ENCODE measurements around the gene PBX1. TPM values are rescaled to one million over a fixed set of nuclear protein-coding genes. Genes with fewer than 3 reads are reported as not detected.

Gene PBX1
- total RNA-seq, 4 donors from 2014 or later = 25.8 to 31.0 (median 27.1) TPM

DNA sequence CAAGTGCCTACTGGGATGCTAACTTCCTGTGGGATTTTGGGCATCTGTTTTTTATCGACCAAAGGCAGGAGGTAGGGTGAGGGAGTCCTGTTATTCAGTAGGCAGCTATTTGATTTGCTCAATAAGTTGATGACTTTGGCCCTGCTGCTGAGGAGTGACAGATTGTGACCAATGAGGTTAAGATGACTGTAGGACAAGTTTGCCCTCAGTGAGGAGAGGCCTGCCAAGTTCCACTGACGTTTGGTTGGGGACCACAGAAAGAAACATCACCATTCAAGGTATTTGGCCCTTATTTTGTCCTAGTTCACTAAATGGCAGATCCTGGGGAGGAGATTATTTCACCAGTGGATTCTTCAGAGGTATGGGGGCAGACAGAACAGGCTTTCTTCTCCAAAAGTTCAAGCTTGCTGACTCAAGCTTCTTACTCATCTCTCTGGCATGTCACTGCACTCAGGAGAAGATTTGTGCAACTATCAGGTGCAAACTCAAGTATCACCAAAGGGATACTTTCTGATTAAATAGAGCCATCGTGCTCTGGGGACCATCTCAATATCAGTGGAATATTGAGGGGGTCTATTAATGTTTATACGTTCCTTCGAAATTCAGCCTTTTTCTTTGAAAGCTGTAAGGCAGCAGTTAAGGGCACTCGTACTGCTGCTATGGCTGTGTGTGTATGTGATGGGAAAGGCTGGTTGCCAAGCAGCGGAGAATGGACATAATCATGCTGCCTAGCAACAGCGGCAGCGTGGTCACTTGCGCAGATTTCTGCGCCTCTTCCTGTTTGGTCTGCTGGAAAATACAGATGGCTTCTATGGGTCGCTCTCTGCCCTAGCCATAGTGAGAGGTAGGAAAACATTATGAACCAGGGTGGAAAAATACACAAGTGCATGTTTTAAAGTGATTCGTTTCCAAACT lies 78.7 kb downstream of the PBX1 start:
- Histone ChIP-seq H3K9me3 (no peaks in the 10 kb centered on the region), H3K36me3 (peaks cover 0 to 4% (median 0%) of the 10 kb centered on the region in 3 donors), H3K4me3 (no peak overlapping the region), H3K27me3 (no peaks in the 10 kb centered on the region), H3K27ac (no peak overlapping the region), H3K4me1 (peaks cover 0 to 35% (median 0%) of the 10 kb centered on the region in 4 donors)
- 67 to 71% methylated on average over 13 of the region's 13 CpGs for WGBS, 2 donors
- TF ChIP-seq POLR2A (IDR thresholded peaks at IDR 0.05) (no peak), EP300 (IDR thresholded peaks at IDR 0.05) (no peak)
- TF ChIP-seq, protein P1, sequence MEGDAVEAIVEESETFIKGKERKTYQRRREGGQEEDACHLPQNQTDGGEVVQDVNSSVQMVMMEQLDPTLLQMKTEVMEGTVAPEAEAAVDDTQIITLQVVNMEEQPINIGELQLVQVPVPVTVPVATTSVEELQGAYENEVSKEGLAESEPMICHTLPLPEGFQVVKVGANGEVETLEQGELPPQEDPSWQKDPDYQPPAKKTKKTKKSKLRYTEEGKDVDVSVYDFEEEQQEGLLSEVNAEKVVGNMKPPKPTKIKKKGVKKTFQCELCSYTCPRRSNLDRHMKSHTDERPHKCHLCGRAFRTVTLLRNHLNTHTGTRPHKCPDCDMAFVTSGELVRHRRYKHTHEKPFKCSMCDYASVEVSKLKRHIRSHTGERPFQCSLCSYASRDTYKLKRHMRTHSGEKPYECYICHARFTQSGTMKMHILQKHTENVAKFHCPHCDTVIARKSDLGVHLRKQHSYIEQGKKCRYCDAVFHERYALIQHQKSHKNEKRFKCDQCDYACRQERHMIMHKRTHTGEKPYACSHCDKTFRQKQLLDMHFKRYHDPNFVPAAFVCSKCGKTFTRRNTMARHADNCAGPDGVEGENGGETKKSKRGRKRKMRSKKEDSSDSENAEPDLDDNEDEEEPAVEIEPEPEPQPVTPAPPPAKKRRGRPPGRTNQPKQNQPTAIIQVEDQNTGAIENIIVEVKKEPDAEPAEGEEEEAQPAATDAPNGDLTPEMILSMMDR (IDR thresholded peaks at IDR 0.05) = no peak
- DNase-seq (ENCODE audit: low spot score in 2 of 2) = no peak

DNA sequence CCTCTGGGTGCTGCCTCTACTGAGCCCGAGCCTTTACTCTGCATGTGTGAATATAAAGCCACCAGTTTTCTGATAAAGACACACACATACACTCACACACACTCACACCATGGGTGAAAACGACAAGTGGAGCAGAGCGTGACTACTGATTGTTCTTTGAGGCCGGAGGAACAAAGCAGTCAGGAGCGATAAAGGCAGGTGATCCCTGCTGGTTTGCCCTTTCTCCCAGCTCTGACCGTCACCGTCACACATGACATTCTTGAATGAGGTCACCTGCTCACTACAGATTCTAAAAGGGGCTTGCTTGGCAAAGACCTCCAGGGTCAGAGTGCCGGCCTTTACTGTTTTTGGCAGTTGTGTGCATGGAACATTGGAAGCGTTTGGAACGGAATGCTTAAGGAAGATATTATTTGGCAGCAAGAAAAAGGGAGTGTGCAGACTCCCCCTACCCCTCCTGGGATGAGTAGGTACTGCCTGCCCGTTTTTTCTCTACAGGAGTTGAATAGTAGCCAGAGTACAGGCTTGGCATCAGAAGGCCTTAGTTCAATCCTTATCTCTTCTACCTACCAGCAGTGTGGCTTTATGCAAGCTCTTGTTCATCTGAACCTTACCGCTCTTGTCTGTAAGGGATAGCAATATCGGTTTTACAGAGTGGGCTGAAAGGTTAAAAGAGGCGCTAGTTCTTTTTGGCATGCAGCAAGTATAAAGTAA lies 79.7 kb downstream of the PBX1 start:
- no peak overlapping the region for H3K4me3 ChIP-seq
- no peaks in the 10 kb centered on the region for H3K9me3 ChIP-seq
- no peak overlapping the region for H3K27ac ChIP-seq
- DNase-seq (ENCODE audit: low spot score in 2 of 2) = no peak
- TF ChIP-seq EP300 (IDR thresholded peaks at IDR 0.05) = no peak
- TF ChIP-seq, protein P1 (IDR thresholded peaks at IDR 0.05) = no peak
- TF ChIP-seq POLR2A (IDR thresholded peaks at IDR 0.05) = no peak
- H3K36me3 ChIP-seq = peaks cover 0 to 4% (median 0%) of the 10 kb centered on the region in 3 donors
- peaks cover 0 to 35% (median 0%) of the 10 kb centered on the region in 4 donors for H3K4me1 ChIP-seq
- no peaks in the 10 kb centered on the region for H3K27me3 ChIP-seq
- 76 to 78% methylated on average over 14 of the region's 14 CpGs for WGBS, 2 donors

DNA sequence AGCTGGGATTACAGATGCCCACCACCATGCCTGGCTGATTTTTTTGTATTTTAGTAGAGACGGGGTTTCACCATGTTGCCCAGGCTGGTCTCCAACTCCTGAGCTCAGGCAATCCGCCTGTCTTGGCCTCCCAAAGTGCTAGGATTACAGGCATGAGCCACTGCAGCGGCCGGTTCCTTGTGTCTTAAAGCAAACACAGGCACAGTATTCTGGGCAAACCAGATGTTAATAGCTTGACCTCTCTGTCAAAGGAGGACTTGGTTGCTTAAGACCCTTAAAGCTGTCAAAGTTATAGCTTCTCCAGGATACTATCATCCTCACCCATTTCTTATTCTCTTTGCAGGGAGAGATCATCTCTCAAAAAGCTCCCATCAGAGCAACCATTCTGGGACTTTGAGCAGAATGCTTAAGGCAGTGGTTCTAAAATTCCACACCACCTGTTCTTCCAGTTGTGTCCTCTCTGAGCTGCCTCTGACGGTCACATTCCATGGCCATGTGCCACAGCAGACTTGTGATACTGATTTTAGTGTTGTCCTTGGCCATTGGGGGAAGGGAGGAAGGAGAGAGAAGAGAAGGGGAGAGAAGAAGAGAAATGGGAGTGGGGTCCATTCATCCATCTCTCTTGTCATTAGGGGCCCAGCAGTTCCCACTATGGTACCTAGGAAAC lies 81.8 kb downstream of the PBX1 start:
- no peaks in the 10 kb centered on the region for H3K27me3 ChIP-seq
- 82 to 86% methylated on average over 5 of the region's 5 CpGs for WGBS, 2 donors
- H3K9me3 ChIP-seq = no peaks in the 10 kb centered on the region
- no peak overlapping the region for H3K4me3 ChIP-seq
- peaks cover 0 to 44% (median 0%) of the 10 kb centered on the region in 4 donors for H3K4me1 ChIP-seq
- TF ChIP-seq EP300 (IDR thresholded peaks at IDR 0.05) = no peak
- TF ChIP-seq, protein P1 (IDR thresholded peaks at IDR 0.05) = no peak
- TF ChIP-seq POLR2A (IDR thresholded peaks at IDR 0.05) = no peak
- H3K36me3 ChIP-seq = no peaks in the 10 kb centered on the region
- H3K27ac ChIP-seq = no peak overlapping the region
- no peak for DNase-seq (ENCODE audit: low spot score in 2 of 2)

DNA sequence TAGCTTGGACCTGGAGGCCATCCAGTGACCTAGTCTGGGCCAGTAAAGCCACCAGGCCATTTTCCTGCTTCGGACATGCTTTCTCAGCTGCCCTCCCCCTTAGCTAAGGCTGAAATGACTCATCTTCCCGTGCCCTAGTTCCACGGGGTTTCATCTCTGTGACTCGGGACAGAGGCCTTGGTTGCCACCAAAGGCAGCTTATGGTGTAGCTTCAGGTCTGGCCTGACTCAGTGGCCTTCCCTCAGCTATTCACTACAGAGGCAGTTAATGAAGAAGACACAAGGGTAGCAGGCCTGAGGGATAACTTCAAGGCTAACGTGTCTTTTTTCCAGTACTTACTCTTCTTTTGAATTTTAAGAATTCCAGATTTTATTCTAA lies 82.4 kb downstream of the PBX1 start:
- H3K36me3 ChIP-seq = no peaks in the 10 kb centered on the region
- H3K4me3 ChIP-seq = no peak overlapping the region
- H3K9me3 ChIP-seq = no peaks in the 10 kb centered on the region
- H3K27ac ChIP-seq = no peak overlapping the region
- TF ChIP-seq POLR2A (IDR thresholded peaks at IDR 0.05) = no peak
- TF ChIP-seq EP300 (IDR thresholded peaks at IDR 0.05) = no peak
- TF ChIP-seq, protein P1 (IDR thresholded peaks at IDR 0.05) = no peak
- no peaks in the 10 kb centered on the region for H3K27me3 ChIP-seq
- 82% methylated on average over 5 of the region's 5 CpGs for WGBS, 2 donors
- DNase-seq (ENCODE audit: low spot score in 2 of 2) = no peak
- peaks cover 0 to 44% (median 0%) of the 10 kb centered on the region in 4 donors for H3K4me1 ChIP-seq
